ENCODE measurements around the gene TICAM2.

The TICAM2 gene

DNA sequence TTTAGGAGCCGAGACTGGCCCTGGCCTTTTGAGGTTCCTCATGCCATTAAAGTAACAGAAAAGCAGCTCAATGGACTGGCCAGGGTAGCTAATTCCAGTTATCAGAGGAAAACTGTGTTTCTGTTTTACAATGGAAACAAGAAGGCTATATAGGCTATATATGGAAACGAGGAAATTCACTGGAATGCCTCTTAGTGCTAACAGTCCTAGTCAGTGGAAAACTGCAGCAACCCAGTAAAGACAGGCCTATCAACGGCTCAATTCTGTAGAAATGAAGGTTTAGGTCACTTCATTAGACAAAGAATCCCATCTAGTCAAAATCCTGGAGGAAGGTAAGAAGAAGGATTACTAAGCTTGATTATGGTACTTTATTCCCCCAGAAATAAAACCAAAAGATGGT lies 3.2 kb upstream of the TICAM2 start:
- no peak for DNase-seq (ENCODE audit: low read depth)

DNA sequence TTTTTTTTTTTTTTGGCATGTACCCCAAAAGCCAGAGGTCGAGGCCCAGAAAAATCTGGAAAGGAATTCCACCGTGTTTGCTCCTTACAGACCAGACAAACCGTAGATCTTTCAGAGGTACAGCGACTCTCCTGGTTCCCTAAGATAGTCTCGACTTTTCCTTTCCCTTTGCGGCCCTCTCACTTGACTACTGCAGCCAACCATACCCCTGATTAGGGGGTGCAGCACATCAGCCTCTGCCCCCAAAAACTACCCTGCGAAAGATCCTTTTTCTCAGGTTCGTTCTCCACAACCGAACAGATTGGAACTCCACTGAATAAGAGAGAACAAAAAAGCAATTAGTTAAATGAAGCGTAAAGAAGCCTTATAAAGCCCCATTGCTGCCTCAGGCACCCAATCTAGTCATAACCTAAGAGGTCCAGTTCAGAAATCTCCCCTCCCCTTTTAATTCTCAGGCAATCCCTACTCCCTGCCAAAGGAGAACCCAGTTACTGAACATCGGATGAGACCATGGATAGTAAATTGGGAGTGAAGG lies 379 bp upstream of the TICAM2 start:
- DNase-seq (ENCODE audit: low read depth) = no peak

DNA sequence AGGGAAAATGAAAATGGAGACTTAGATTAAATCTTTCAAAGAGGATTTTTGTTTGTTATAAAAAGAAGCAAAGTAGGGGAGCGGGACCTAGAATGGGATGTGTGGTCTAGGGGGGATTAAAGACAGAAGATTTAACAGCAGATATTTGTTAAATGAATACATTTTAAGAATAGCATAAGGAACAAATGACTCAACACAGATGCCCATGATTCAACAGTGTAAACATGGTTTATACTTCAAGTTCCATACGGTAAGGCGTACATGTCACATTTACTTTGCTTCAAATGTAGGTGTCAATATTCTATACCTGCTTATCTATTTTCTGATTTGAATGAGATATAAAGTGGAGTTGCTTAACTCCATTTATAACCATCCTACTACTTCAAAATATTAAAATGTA lies 1.5 kb downstream of the TICAM2 start:
- no peak for DNase-seq (ENCODE audit: low read depth)

DNA sequence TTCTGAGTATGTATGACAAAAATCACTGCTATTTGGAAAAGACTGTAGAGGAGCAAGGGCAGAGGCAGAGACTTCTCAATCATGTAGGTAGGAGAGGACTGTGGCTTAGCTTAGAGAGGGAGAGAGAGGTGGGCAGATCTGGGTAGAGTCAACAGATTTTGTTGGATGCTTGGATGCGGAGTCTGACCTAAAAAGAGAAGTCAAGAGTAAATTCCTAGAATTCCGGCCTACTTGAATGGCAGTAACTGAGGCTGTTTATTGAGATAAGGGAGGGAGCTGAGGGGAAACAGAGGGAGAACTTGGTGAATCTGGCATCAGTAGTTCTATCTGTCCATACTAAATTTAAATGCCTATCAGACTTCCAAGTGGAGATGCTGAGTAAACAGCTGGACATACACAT lies 2.4 kb downstream of the TICAM2 start:
- DNase-seq (ENCODE audit: low read depth) = no peak

- no peak for DNase-seq (ENCODE audit: low read depth)
These were observed 2.8 kb downstream of the TICAM2 start for GRCh38 chr5:115599502-115599901.

DNA sequence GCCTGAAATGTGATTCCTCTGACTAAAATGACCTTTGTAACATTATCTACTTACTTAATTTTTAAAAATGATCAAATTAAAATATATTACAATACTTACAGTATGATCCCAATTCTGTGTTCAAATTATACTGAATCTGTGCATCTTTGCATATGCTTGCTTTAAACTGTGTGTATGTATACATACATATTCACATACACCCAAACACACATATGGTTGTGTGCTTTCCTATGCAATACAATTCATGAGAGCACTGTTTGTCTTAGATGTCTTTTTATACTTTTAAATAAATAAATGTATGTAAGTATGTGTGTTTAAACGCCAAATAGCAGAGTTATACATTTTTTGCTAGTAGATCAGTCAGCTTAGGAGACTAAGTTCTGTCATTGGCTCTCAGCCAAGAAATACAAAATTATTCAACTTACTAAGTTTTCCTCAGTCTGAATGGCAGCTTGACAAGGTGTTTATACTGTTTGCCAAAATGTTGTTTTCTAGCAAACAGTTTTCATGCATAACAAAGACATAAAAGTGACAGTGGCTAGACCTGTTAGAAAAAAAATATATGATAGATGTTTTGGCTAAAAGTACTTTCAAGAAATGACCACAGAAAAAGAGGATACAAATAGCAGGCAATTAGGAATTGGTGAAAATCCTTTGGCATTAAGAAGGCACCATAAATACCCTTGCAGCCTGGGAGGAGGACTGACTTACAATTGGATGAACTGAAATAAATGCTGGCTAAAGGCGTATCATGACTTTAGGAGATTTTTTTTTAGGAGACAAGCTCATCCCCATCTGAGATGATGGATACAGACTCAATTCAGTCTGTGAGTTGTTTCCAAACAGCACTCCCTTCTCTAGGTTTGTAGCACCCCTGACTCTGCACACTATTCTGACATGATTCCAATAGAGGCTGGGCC lies 7.9 kb downstream of the TICAM2 start:
- no peak for DNase-seq (ENCODE audit: low read depth)

- DNase-seq (ENCODE audit: low read depth) = no peak
These were observed 13.2 kb downstream of the TICAM2 start for GRCh38 chr5:115589043-115589442.

DNA sequence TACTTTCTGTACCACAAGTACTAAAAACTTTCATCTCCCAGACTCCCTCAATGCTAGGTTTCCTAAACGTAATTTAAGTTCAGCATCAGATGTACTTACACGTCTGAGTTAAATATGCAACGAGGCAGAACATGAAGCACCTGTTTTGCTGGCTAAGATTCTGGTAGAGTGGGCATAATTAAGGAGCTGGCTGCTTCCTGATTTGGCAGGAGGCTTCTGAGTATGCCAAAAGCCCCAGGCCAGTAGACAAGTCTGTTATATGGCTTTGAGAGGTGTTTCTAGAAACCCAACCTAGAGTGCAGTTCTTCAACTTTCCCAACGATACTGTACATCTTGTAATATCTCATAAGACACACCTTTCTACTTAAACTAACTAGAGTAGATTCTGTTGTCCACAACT lies 13.6 kb downstream of the TICAM2 start:
- no peak for DNase-seq (ENCODE audit: low read depth)

- no peak for DNase-seq (ENCODE audit: low read depth)
These were observed 15.6 kb downstream of the TICAM2 start for GRCh38 chr5:115586525-115587146.

- no peak for DNase-seq (ENCODE audit: low read depth)
These were observed 17.0 kb downstream of the TICAM2 start for GRCh38 chr5:115585265-115585664.

- DNase-seq (ENCODE audit: low read depth) = no peak
These were observed 17.8 kb downstream of the TICAM2 start for GRCh38 chr5:115584501-115584900.

- DNase-seq (ENCODE audit: low read depth) = no peak
These were observed 18.8 kb downstream of the TICAM2 start for GRCh38 chr5:115583474-115583873.

GRCh38 chr5:115580941-115581340 lies 21.3 kb downstream of the TICAM2 start:
- DNase-seq (ENCODE audit: low read depth) = no peak

GRCh38 chr5:115579747-115580173 lies 22.5 kb downstream of the TICAM2 start:
- DNase-seq (ENCODE audit: low read depth) = no peak

DNA sequence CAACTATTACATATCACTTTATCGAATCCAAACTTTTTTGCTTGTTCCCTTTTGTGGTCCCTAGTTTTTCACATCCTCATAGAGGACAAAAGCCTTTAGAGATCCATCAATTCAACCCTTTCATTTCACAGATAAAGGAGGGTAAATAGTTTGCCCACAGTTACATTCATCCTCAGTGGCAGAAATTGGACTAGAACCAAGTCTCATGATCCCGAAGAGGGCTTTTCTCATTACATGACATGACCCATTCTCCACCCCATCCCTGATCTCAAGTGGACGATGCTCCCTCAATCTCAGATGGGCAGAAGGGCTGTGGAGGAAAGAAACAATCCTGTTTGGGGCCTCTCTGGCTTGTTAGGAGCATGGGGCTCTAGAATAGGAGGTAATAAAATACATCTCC lies 23.1 kb downstream of the TICAM2 start:
- no peak for DNase-seq (ENCODE audit: low read depth)

- DNase-seq (ENCODE audit: low read depth) = no peak
These were observed 23.6 kb downstream of the TICAM2 start for GRCh38 chr5:115578657-115579056.

- DNase-seq (ENCODE audit: low read depth) = no peak
These were observed 24.5 kb downstream of the TICAM2 start for GRCh38 chr5:115577741-115578140.

- no peak for DNase-seq (ENCODE audit: low read depth)
These were observed 24.9 kb downstream of the TICAM2 start for GRCh38 chr5:115577329-115577728.

DNA sequence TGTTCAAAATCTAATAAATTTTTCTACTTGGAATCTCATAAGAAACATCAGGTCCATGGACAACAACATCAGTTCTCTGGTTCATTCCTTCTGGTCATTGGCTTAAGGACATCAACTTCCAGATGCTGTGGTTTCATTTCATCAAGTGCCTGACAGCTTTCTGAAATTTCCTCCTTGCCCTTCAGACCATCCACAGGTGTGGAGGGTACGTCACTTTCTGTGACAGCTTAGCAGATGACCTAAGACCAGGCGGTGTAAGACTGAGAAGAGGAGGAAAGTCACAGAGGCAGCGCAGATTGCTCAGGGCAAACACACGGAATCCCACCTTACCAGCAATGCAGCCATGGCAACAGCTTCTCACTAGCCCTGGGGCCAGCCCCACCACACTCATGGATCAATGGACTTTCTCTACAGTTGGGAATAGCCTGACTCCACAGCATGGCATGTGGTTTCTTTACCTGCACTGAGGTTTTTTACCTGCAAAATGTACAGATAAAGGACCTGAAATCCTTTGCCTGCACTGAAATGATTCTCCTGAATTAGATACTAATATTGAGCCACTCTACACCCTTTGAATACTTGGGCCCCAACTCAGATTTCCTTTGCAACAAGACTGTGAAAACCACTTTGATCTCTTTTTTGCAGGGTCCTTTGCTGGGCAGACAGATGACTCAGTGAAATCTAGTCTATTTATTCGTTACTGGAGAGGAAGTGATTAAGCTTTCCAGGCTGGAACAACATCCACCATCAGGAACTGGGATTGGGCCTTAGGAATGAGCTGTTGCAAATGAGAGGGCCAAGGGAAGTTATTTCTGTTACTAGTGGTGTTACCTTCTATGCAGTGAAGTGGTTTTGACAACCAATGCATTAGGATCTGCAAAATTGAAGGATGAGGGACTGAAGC lies 26.9 kb downstream of the TICAM2 start:
- DNase-seq (ENCODE audit: low read depth) = no peak

DNA sequence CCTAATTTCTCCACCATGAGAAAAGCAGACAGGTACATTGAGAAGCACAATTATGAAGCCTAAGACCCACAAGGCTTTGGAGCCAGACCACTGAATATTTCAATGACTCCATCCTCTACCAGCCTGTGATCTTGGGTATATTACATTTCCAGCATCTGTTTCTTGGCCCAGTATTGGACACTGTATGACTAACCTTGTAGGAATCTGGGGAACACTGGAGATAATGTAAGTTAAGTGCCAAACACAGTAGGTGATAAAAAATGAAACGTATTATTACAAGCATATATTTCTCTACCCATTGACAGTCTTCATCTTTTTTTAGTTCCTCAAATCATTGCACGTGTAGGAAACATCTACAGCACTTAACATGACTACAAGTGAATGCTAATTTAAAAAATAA lies 29.1 kb downstream of the TICAM2 start:
- no peak for DNase-seq (ENCODE audit: low read depth)

DNA sequence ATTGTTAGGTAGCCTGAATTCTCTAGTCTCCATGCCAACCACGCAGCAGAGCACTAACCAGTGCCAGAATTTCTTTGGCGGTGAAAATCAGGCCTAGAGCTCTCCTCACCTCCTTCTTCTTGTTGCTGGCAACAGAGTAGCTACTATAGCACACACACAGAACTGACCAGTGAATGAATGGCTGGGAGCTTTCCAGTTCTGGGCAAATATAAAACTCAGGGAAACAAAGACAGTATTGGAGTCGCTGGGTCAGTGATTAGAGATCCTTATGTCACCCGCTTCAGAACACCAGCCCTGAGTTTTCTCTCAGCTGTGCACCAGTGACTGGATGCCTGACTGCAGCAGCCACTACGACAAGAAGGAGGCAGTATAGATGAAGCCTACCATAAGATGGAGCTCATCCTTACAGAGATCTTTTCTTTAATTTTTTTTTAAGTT lies 30.8 kb downstream of the TICAM2 start:
- no peak for DNase-seq (ENCODE audit: low read depth)

DNA sequence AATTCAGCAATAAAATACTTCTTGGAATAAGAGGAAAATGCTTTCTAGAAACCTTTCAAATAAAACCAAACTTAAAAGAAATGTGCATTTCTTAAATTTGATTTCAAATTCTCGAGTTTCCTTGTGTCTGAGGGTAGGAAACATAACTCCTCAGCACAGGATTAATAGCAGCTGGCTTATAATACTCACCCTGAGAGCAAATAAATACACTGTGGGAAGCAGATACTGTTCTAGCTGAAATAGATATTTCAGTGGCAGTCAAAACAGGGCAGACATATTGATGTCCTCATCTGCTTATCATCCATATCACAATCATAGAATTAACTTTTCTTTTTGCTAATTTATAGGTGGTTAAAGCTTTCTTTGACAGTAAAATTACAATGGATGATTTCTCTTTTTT lies 33.6 kb downstream of the TICAM2 start:
- no peak for DNase-seq (ENCODE audit: low read depth)
